Lower lobe of right lung (tissue), 2 donors: ENCODE data around the gene KRT5. TPM values are rescaled to one million over a fixed set of nuclear protein-coding genes. Genes with fewer than 3 reads are reported as not detected.

ENCODE experiments used
- ATAC-seq, 2 donors: fragments of 200-7000 bp; cut with Tn5 transposase; one replicate each; pipeline ENCODE4 v1.9.1; 2020 to 2022; ENCODE audit warnings: mild to moderate bottlenecking in 2 of 2, moderate library complexity in 2 of 2
- DNase-seq: peaks from one replicate; pipeline ENCODE4 v3.0.0-alpha.2; 2020
- H3K27ac ChIP-seq: fragments of 200-600 bp; one replicate; pipeline ENCODE4 v1.8.0; 2022
- H3K27me3 ChIP-seq: fragments of 200-600 bp; one replicate; pipeline ENCODE4 v1.8.0; 2022; ENCODE audit warnings: low read depth
- H3K36me3 ChIP-seq: fragments of 200-600 bp; one replicate; pipeline ENCODE4 v1.8.0; 2022; ENCODE audit warnings: mild to moderate bottlenecking
- H3K4me1 ChIP-seq: fragments of 200-600 bp; one replicate; pipeline ENCODE4 v1.8.0; 2022
- H3K4me3 ChIP-seq: fragments of 200-600 bp; one replicate; pipeline ENCODE4 v1.8.0; 2022; ENCODE audit warnings: mild to moderate bottlenecking
- H3K9me3 ChIP-seq: fragments of 200-600 bp; one replicate; pipeline ENCODE4 v1.8.0; 2022
- CTCF ChIP-seq: fragments of 200-600 bp; IDR thresholded peaks from one replicate; pipeline ENCODE4 v1.8.0; 2022; ENCODE audit warnings: antibody characterized with exemption, mild to moderate bottlenecking
- intact Hi-C: fragments of 100-400 bp; cut with DNase I; formaldehyde crosslinking; loops from one replicate; pipeline ENCODE4 v1.11.0; 2022
- total RNA-seq: library from RNA; stranded (reverse); fragmentation: NEBNext Ultra II Directional; extraction: Animal tissue kit (Norgen Biotek cat#: 25700); gene quantifications from one replicate; pipeline ENCODE4 v1.2.1, GENCODE V29; 2021
- donor health status: DM: no; HTN: yes; CAD: no; lungs with severe emphysema.

The KRT5 gene
- total RNA-seq, 1 donor from 2014 or later, result 0.65 TPM

GRCh38 chr12:52480073-52480472 lies 40.1 kb downstream of the KRT5 start:
- H3K4me1 ChIP-seq, result no peaks in the 10 kb centered on the region
- TF ChIP-seq CTCF, result no peak
- peaks cover 6% of the 10 kb centered on the region for H3K9me3 ChIP-seq
- H3K4me3 ChIP-seq, result no peak overlapping the region
- no peak for DNase-seq
- no peak for ATAC-seq
- H3K27me3 ChIP-seq, result no peaks in the 10 kb centered on the region
- H3K36me3 ChIP-seq, result no peaks in the 10 kb centered on the region
- intact Hi-C loops, result no loop called here
- no peak overlapping the region for H3K27ac ChIP-seq

- ATAC-seq, result no peak
- no peaks in the 10 kb centered on the region for H3K9me3 ChIP-seq
- no peak overlapping the region for H3K4me3 ChIP-seq
- no peaks in the 10 kb centered on the region for H3K4me1 ChIP-seq
- intact Hi-C loops, result no loop called here
- no peak for DNase-seq
- H3K27ac ChIP-seq, result no peak overlapping the region
- no peak for TF ChIP-seq CTCF
- H3K27me3 ChIP-seq, result no peaks in the 10 kb centered on the region
- no peaks in the 10 kb centered on the region for H3K36me3 ChIP-seq
Observed at GRCh38 chr12:52477651-52478050, 42.5 kb downstream of the KRT5 start.

GRCh38 chr12:52474212-52474611 lies 46.0 kb downstream of the KRT5 start:
- Histone ChIP-seq H3K4me3 (no peak overlapping the region), H3K36me3 (no peaks in the 10 kb centered on the region), H3K9me3 (no peaks in the 10 kb centered on the region), H3K27ac (no peak overlapping the region), H3K4me1 (no peaks in the 10 kb centered on the region), H3K27me3 (no peaks in the 10 kb centered on the region)
- intact Hi-C loops, result no loop called here
- no peak for ATAC-seq
- TF ChIP-seq CTCF, result no peak
- no peak for DNase-seq

GRCh38 chr12:52473768-52474167 lies 46.4 kb downstream of the KRT5 start, which contains the start of gene KRT6C:
KRT6C (minus strand) TSS chr12:52473805; CDS start chr12:52473737, 68 bp downstream.
- no peak for ATAC-seq
- TF ChIP-seq CTCF, result no peak
- H3K27ac ChIP-seq, result no peak within 1 kb of the TSS
- no peaks in the 10 kb centered on the region for H3K4me1 ChIP-seq
- intact Hi-C loops, result no loop called here
- H3K4me3 ChIP-seq, result no peak within 1 kb of the TSS
- H3K9me3 ChIP-seq, result no peaks in the 10 kb centered on the region
- no peak for DNase-seq
- no peaks in the 10 kb centered on the region for H3K27me3 ChIP-seq
- H3K36me3 ChIP-seq, result no peaks in the 10 kb centered on the region

GRCh38 chr12:52469853-52470252 lies 50.3 kb downstream of the KRT5 start:
- H3K36me3 ChIP-seq, result no peaks in the 10 kb centered on the region
- no peaks in the 10 kb centered on the region for H3K4me1 ChIP-seq
- DNase-seq (no peak), ATAC-seq (no peak)
- no peak overlapping the region for H3K27ac ChIP-seq
- TF ChIP-seq CTCF, result no peak
- peaks cover 4% of the 10 kb centered on the region for H3K27me3 ChIP-seq
- H3K9me3 ChIP-seq, result no peaks in the 10 kb centered on the region
- no peak overlapping the region for H3K4me3 ChIP-seq
- intact Hi-C loops, result no loop called here

GRCh38 chr12:52464897-52465296 lies 55.3 kb downstream of the KRT5 start:
- no peaks in the 10 kb centered on the region for H3K4me1 ChIP-seq
- no peak for TF ChIP-seq CTCF
- no peaks in the 10 kb centered on the region for H3K9me3 ChIP-seq
- H3K36me3 ChIP-seq, result no peaks in the 10 kb centered on the region
- intact Hi-C loops, result no loop called here
- H3K27me3 ChIP-seq, result peaks cover 4% of the 10 kb centered on the region
- H3K27ac ChIP-seq, result no peak overlapping the region
- no peak for ATAC-seq
- H3K4me3 ChIP-seq, result no peak overlapping the region
- no peak for DNase-seq
